ENCODE data around the gene ABHD2. TPM values are rescaled to one million over a fixed set of nuclear protein-coding genes. Genes with fewer than 3 reads are reported as not detected.
A peak's percentile ranks its signal among the peaks of the same experiment; 100 is the strongest.

The ABHD2 gene
- total RNA-seq, 6 donors from 2014 or later = 84.1 to 230 (median 174) TPM

- no peaks in the 10 kb centered on the region for H3K27me3 ChIP-seq
- H3K27ac ChIP-seq = peak overlapping the region in 1 of 4 donors; percentile 23
- peaks cover 0 to 76% (median 14%) of the 10 kb centered on the region in 4 donors for H3K36me3 ChIP-seq
- no peak overlapping the region for H3K4me3 ChIP-seq
- peaks cover 10 to 50% (median 27%) of the 10 kb centered on the region in 4 donors for H3K4me1 ChIP-seq
- no peak for ATAC-seq (ENCODE audit: low FRiP score in 2 of 2)
- no peak for DNase-seq
- H3K9me3 ChIP-seq = no peaks in the 10 kb centered on the region
- WGBS, 2 donors = 89 to 92% methylated on average over 7 of the region's 7 CpGs
- TF ChIP-seq POLR2AphosphoS5 (IDR thresholded peaks at IDR 0.05) = no peak
- TF ChIP-seq CTCF (IDR thresholded peaks at IDR 0.05) = no peak
- TF ChIP-seq POLR2A (IDR thresholded peaks at IDR 0.05) = no peak
- no peak for TF ChIP-seq EP300 (IDR thresholded peaks at IDR 0.05)
Measured at GRCh38 chr15:89123181-89123525, 34.9 kb downstream of the ABHD2 start.

GRCh38 chr15:89125088-89125826 is 37.0 kb downstream of the ABHD2 start:
- DNase-seq = peak in 1 of 2 donors; percentile 79
- Histone ChIP-seq H3K9me3 (no peaks in the 10 kb centered on the region), H3K36me3 (peaks cover 0 to 62% (median 14%) of the 10 kb centered on the region in 4 donors), H3K27me3 (no peaks in the 10 kb centered on the region), H3K27ac (peak overlapping the region; percentile 53 to 78 (median 64)), H3K4me1 (peaks cover 11 to 53% (median 26%) of the 10 kb centered on the region in 4 donors), H3K4me3 (no peak overlapping the region)
- WGBS, 2 donors = 67 to 77% methylated on average over 5 of the region's 5 CpGs
- TF ChIP-seq CTCF (IDR thresholded peaks at IDR 0.05) (no peak), POLR2A (IDR thresholded peaks at IDR 0.05) (no peak), POLR2AphosphoS5 (IDR thresholded peaks at IDR 0.05) (peak in 1 of 2 donors; percentile 13), EP300 (IDR thresholded peaks at IDR 0.05) (peak in 1 of 4 donors; percentile 22)
- peak in 1 of 2 donors; percentile 68 for ATAC-seq (ENCODE audit: low FRiP score in 2 of 2)

- DNase-seq (no peak), ATAC-seq (ENCODE audit: low FRiP score in 2 of 2) (no peak)
- TF ChIP-seq EP300 (IDR thresholded peaks at IDR 0.05) = no peak
- TF ChIP-seq POLR2AphosphoS5 (IDR thresholded peaks at IDR 0.05) = no peak
- TF ChIP-seq POLR2A (IDR thresholded peaks at IDR 0.05) = no peak
- TF ChIP-seq CTCF (IDR thresholded peaks at IDR 0.05) = no peak
- no peak overlapping the region for H3K4me3 ChIP-seq
- peak overlapping the region; percentile 53 to 78 (median 64) for H3K27ac ChIP-seq
- WGBS, 2 donors = 88 to 95% methylated on average over 6 of the region's 6 CpGs
- H3K4me1 ChIP-seq = peaks cover 8 to 48% (median 24%) of the 10 kb centered on the region in 4 donors
- H3K27me3 ChIP-seq = no peaks in the 10 kb centered on the region
- H3K36me3 ChIP-seq = peaks cover 0 to 61% (median 17%) of the 10 kb centered on the region in 4 donors
- no peaks in the 10 kb centered on the region for H3K9me3 ChIP-seq
Measured at GRCh38 chr15:89126009-89126408, 37.8 kb downstream of the ABHD2 start.

GRCh38 chr15:89127054-89127702 is 38.9 kb downstream of the ABHD2 start:
- WGBS, 2 donors = 82 to 88% methylated on average over 2 to 3 of the region's 3 CpGs
- DNase-seq (no peak), ATAC-seq (ENCODE audit: low FRiP score in 2 of 2) (no peak)
- no peaks in the 10 kb centered on the region for H3K27me3 ChIP-seq
- TF ChIP-seq POLR2AphosphoS5 (IDR thresholded peaks at IDR 0.05) = no peak
- no peak for TF ChIP-seq EP300 (IDR thresholded peaks at IDR 0.05)
- no peak for TF ChIP-seq POLR2A (IDR thresholded peaks at IDR 0.05)
- TF ChIP-seq CTCF (IDR thresholded peaks at IDR 0.05) = no peak
- H3K4me3 ChIP-seq = no peak overlapping the region
- peaks cover 0 to 53% (median 14%) of the 10 kb centered on the region in 4 donors for H3K36me3 ChIP-seq
- H3K9me3 ChIP-seq = no peaks in the 10 kb centered on the region
- H3K27ac ChIP-seq = peak overlapping the region in 3 of 4 donors; percentile 12 to 68 (median 57)
- peaks cover 8 to 43% (median 30%) of the 10 kb centered on the region in 4 donors for H3K4me1 ChIP-seq

All from upper lobe of left lung (tissue), 6 donors.